PFSK-1 (cell line): ENCODE results near the gene LIMS1.
A peak's percentile ranks its signal among the peaks of the same experiment; 100 is the strongest.

Experiments used
- FOXP2 ChIP-seq: optimal IDR thresholded peaks from 2 replicates; pipeline ENCODE3; 2011; ENCODE audit warnings: borderline replicate concordance, control low read depth, inconsistent platforms; ENCODE audit not compliant: insufficient read depth; ENCODE audit errors: extremely low read length, extremely low read depth
- POLR2AphosphoS5 ChIP-seq: IDR thresholded peaks from 2 replicates; pipeline ENCODE4 v1.6.1; 2012; ENCODE audit warnings: low read depth, mild to moderate bottlenecking, control low read depth, low read length, moderate library complexity
- SIN3A ChIP-seq: IDR thresholded peaks from 2 replicates; pipeline ENCODE4 v1.6.1; 2012; ENCODE audit warnings: mild to moderate bottlenecking, low read length, moderate library complexity, borderline replicate concordance; ENCODE audit not compliant: insufficient read depth
- TAF1 ChIP-seq: IDR thresholded peaks from 2 replicates; pipeline ENCODE4 v1.6.1; 2012; ENCODE audit warnings: low read length, control low read depth, borderline replicate concordance; ENCODE audit not compliant: insufficient read depth
- TF ChIP-seq, protein P1 (sequence below), 2 experiments: IDR thresholded peaks; 2 replicates each; pipeline versions ENCODE4 v1.6.1 to v1.8.0; 2011 to 2012; ENCODE audit warnings: low read depth in 2 of 2, low read length in 2 of 2, control low read depth in 1 of 2, inconsistent platforms in 1 of 2, mild to moderate bottlenecking in 1 of 2, moderate library complexity in 1 of 2; ENCODE audit not compliant: insufficient read depth in 1 of 2

LIMS1 gene

DNA sequence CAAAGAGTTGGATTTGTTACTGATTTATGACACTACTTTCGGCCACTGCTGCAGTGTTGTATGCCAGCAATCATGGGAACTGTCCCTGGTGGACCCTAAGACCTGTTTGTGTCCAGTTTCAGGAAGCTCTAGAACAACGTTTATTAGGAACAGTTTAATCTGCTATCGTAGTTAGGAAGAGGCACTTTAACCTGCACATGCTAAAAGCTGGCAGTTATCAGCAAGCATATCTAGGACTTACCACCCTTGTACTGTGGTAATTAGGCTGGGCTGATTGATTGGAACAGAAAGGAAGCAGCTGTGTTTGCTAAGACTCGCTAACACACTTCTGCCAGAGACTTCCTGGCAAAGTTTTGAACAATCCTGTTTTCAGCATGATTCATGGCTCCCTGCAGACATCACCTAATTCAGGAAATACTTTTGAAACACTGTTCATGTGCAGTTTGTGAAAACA lies 144.0 kb downstream of the LIMS1 start:
- TF ChIP-seq, protein P1, sequence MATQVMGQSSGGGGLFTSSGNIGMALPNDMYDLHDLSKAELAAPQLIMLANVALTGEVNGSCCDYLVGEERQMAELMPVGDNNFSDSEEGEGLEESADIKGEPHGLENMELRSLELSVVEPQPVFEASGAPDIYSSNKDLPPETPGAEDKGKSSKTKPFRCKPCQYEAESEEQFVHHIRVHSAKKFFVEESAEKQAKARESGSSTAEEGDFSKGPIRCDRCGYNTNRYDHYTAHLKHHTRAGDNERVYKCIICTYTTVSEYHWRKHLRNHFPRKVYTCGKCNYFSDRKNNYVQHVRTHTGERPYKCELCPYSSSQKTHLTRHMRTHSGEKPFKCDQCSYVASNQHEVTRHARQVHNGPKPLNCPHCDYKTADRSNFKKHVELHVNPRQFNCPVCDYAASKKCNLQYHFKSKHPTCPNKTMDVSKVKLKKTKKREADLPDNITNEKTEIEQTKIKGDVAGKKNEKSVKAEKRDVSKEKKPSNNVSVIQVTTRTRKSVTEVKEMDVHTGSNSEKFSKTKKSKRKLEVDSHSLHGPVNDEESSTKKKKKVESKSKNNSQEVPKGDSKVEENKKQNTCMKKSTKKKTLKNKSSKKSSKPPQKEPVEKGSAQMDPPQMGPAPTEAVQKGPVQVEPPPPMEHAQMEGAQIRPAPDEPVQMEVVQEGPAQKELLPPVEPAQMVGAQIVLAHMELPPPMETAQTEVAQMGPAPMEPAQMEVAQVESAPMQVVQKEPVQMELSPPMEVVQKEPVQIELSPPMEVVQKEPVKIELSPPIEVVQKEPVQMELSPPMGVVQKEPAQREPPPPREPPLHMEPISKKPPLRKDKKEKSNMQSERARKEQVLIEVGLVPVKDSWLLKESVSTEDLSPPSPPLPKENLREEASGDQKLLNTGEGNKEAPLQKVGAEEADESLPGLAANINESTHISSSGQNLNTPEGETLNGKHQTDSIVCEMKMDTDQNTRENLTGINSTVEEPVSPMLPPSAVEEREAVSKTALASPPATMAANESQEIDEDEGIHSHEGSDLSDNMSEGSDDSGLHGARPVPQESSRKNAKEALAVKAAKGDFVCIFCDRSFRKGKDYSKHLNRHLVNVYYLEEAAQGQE (IDR thresholded peaks at IDR 0.05; ENCODE audit: insufficient read depth in 1 of 2, low read depth in 2 of 2, low read length in 2 of 2) = peak in 1 of 2 experiments; percentile 70; a peak in 1 of 4 replicates

GRCh38 chr2:108691447-108691846 lies 157.2 kb downstream of the LIMS1 start:
- TF ChIP-seq POLR2AphosphoS5 (no peak), SIN3A (no peak), FOXP2 (no peak), TAF1 (no peak)

DNA sequence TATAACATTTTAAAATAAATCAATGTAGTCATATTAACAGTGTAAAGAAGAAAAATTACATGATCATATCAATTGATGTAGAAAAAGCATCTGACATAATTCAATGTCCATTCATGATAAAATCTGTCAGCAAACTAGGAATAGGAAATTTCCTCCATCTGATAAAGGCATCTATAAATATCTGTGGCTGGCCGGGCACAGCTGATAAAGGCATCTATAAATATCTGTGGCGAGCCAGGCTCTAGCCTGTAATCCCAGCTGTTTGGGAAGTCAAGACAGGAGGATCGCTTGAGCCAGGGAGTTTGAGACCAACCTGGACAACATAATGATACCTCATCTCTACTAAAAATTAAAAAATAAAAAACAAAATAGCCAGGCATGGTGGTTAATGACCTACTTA lies 166.9 kb downstream of the LIMS1 start:
- TF ChIP-seq, protein P1 (IDR thresholded peaks at IDR 0.05; ENCODE audit: insufficient read depth in 1 of 2, low read depth in 2 of 2, low read length in 2 of 2) = no peak
- TF ChIP-seq POLR2AphosphoS5 (no peak), FOXP2 (no peak), SIN3A (no peak), TAF1 (no peak)

DNA sequence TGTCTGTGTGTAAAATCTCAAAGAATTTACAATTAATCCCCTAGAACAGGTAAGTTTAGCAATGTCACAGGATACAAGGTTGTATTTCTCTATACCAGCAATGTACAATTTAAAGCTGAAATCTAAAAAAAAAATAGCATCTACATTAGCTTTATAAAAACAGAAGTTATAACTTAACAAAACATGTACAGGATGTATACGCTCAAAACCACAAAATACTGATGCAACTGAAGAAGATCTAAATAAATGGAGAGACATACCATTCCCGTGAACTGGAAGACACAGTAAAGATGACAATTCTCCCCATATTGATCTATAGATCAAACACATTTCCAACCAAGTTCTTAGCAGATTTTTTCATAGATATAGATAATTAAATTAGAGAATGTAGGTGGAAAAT lies 167.5 kb downstream of the LIMS1 start:
- TF ChIP-seq SIN3A = no peak
- TF ChIP-seq, protein P1 (IDR thresholded peaks at IDR 0.05; ENCODE audit: insufficient read depth in 1 of 2, low read depth in 2 of 2, low read length in 2 of 2) = no peak
- TF ChIP-seq POLR2AphosphoS5 = no peak
- TF ChIP-seq TAF1 = no peak

GRCh38 chr2:108704871-108705270 lies 170.6 kb downstream of the LIMS1 start:
- TF ChIP-seq, protein P1 (IDR thresholded peaks at IDR 0.05; ENCODE audit: insufficient read depth in 1 of 2, low read depth in 2 of 2, low read length in 2 of 2) = no peak
- TF ChIP-seq TAF1 (no peak), POLR2AphosphoS5 (no peak), FOXP2 (no peak), SIN3A (no peak)
